Left lung (tissue), 10 donors: ENCODE measurements around the gene TMED9. TPM values are rescaled to one million over a fixed set of nuclear protein-coding genes. Genes with fewer than 3 reads are reported as not detected.
"Not testable (repeated sequence)": the region's sequence is repeated elsewhere in the genome, so short reads cannot be mapped to it uniquely, and the experiment has no call there.

ENCODE experiments used
- ATAC-seq: fragments of 200-7000 bp; cut with Tn5 transposase; one replicate; pipeline ENCODE4 v1.9.1; 2020; ENCODE audit warnings: moderate library complexity
- DNase-seq, 4 donors: peaks; one replicate each; pipeline ENCODE4 v3.0.0-alpha.2; 2013 to 2020
- H3K27ac ChIP-seq, 2 donors: fragments of 200-600 bp; sonication (generic) in 1 of 2; one replicate each; pipeline versions ENCODE4 v1.5.0 to v1.8.0; 2020 to 2021
- H3K27me3 ChIP-seq, 2 donors: fragments of 200-600 bp; sonication (generic) in 1 of 2; one replicate each; pipeline versions ENCODE4 v1.5.0 to v1.8.0; 2020 to 2021
- H3K36me3 ChIP-seq, 2 donors: fragments of 200-600 bp; sonication (generic) in 1 of 2; one replicate each; pipeline versions ENCODE4 v1.5.0 to v1.8.0; 2020 to 2021
- H3K4me1 ChIP-seq, 2 donors: fragments of 200-600 bp; one replicate each; pipeline ENCODE4 v1.8.0; 2021
- H3K4me3 ChIP-seq, 2 donors: fragments of 200-600 bp; sonication (generic) in 1 of 2; one replicate each; pipeline versions ENCODE4 v1.5.0 to v1.8.0; 2020 to 2021; ENCODE audit warnings: mild to moderate bottlenecking in 1 of 2
- H3K9me3 ChIP-seq, 2 donors: fragments of 200-600 bp; sonication (generic) in 1 of 2; one replicate each; pipeline versions ENCODE4 v1.5.0 to v1.8.0; 2020 to 2021
- intact Hi-C, 2 donors: fragments of 100-400 bp; cut with DNase I; formaldehyde crosslinking; loops; one replicate each; pipeline versions ENCODE4 v1.11.2 to v1.14.2; 2022
- polyA plus RNA-seq, 6 donors: library from polyadenylated mRNA; unstranded; fragments of 120-200 nt; gene quantifications; one replicate each; pipeline ENCODE4 v1.2.1, GENCODE V29; 2013; ENCODE audit not compliant: insufficient read length in 6 of 6
- total RNA-seq, 2 donors: library from RNA; stranded (reverse); fragmentation: NEBNext Ultra II Directional; extraction: Animal tissue kit (Norgen Biotek cat#: 25700); gene quantifications; one replicate each; pipeline ENCODE4 v1.2.1, GENCODE V29; 2021
- TF ChIP-seq, protein P1 (sequence below), 2 donors: fragments of 200-600 bp; sonication (generic) in 1 of 2; IDR thresholded peaks; one replicate each; pipeline versions ENCODE4 v1.5.0 to v1.8.0; 2021; ENCODE audit warnings: antibody characterized with exemption in 2 of 2
- donor health status: DM: no; HTN: yes; CAD: no.
- donor health status: DM: no; HTN: no; CAD: no.

TMED9 gene
- total and polyA plus RNA-seq, 8 donors, result 120 to 221 (median 137) TPM

DNA sequence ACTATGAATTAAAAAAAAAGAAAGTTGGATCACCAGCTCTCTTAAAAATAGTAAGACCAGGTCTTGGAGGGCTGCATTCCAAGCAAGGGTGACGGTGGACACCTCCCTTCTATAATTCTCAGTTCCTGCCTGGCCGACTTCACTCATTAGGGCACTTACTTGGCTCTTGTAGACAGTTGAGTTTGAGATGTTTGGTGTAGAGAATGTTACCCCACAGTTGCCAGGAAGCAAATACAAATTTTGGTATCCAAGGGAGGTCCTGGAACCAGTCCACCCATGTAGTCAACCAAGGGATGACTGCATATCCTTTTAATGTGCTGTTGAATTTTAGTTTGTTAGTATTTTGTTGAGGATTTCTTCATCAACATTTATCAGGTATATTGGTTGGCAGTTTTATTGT lies 28.6 kb downstream of the TMED9 start:
- Histone ChIP-seq H3K36me3 (peaks cover 0 to 66% of the 10 kb centered on the region in 2 donors), H3K4me1 (no peaks in the 10 kb centered on the region), H3K27ac (no peak overlapping the region), H3K9me3 (no peaks in the 10 kb centered on the region), H3K27me3 (no peaks in the 10 kb centered on the region), H3K4me3 (no peak overlapping the region)
- intact Hi-C loops, result no loop called here
- no peak for DNase-seq
- peak; percentile 57 for ATAC-seq
- TF ChIP-seq, protein P1, sequence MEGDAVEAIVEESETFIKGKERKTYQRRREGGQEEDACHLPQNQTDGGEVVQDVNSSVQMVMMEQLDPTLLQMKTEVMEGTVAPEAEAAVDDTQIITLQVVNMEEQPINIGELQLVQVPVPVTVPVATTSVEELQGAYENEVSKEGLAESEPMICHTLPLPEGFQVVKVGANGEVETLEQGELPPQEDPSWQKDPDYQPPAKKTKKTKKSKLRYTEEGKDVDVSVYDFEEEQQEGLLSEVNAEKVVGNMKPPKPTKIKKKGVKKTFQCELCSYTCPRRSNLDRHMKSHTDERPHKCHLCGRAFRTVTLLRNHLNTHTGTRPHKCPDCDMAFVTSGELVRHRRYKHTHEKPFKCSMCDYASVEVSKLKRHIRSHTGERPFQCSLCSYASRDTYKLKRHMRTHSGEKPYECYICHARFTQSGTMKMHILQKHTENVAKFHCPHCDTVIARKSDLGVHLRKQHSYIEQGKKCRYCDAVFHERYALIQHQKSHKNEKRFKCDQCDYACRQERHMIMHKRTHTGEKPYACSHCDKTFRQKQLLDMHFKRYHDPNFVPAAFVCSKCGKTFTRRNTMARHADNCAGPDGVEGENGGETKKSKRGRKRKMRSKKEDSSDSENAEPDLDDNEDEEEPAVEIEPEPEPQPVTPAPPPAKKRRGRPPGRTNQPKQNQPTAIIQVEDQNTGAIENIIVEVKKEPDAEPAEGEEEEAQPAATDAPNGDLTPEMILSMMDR (IDR thresholded peaks at IDR 0.05), result no peak

DNA sequence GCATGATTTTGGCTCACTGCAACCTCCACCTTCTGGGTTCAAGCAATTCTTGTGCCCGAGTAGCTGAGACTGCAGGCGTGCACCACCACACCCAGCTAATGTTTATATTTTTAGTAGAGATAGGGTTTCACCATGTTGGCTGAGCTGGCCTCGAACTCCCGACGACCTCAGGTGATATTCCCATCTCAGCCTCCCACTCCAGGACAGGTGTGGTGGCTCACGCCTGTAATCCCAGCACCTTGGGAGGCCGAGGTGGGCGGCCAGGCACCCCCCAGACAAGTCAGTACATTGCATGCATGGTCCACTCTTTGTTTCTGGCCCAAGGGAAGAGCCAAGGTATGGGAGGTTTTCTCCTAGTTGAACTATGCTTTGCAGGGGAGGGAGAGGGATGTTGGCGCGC lies 32.2 kb downstream of the TMED9 start:
- H3K27me3 ChIP-seq, H3K4me1 ChIP-seq, H3K9me3 ChIP-seq, intact Hi-C loops, DNase-seq, ATAC-seq, H3K4me3 ChIP-seq, H3K27ac ChIP-seq: not testable (repeated sequence)
- peaks cover 0 to 46% of the 10 kb centered on the region in 2 donors for H3K36me3 ChIP-seq

DNA sequence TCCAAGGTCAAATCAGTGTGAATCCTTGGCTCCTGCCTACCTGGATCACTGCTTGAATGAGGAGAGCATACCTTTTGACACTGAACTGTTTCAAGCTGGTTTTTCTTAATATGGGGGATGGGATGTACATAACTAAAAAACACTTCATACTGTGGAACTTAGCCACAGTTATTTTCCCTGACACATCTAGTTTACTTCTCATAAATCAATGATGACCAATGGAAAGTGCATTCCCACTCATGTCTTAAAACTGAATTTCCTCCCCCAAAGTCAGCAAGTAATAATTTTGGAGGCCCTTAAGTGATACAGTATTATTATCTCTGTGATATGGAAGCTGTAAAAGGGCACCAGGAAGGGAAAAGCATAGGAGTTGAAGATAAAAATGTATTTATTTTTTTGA lies 38.2 kb downstream of the TMED9 start:
- H3K4me1 ChIP-seq, H3K27me3 ChIP-seq, intact Hi-C loops, ATAC-seq, H3K9me3 ChIP-seq, DNase-seq, H3K4me3 ChIP-seq, H3K27ac ChIP-seq: not testable (repeated sequence)
- peaks cover 0 to 14% of the 10 kb centered on the region in 2 donors for H3K36me3 ChIP-seq

GRCh38 chr5:177634912-177635311 lies 42.9 kb downstream of the TMED9 start:
- H3K27ac ChIP-seq, H3K4me3 ChIP-seq, H3K36me3 ChIP-seq, H3K4me1 ChIP-seq, ATAC-seq, H3K27me3 ChIP-seq, DNase-seq, H3K9me3 ChIP-seq, intact Hi-C loops: not testable (repeated sequence)

DNA sequence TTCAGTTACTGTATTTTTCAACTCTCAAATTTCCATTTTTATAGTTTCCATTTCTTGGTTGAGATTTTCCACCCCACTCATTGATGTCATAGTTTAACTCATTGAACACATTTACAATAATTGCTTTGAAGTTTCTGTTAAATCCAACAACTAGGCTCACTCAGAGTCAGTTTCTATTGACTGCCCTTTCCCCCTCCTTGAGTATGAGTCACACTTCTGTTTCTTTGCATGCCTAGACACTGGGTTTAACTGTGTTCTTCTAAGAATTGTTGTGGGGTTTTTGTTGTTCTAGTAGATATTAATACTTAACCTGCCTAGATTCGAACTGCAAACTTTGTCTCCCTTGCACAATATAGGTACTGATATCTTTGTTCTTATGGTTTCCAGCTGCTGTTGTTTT lies 53.5 kb downstream of the TMED9 start:
- intact Hi-C loops, DNase-seq, ATAC-seq, H3K9me3 ChIP-seq, H3K36me3 ChIP-seq, H3K27ac ChIP-seq, H3K4me3 ChIP-seq, H3K4me1 ChIP-seq, H3K27me3 ChIP-seq: not testable (repeated sequence)

Other genes with a start within 250 kb of the TMED9 start
- gene LMAN2, start 240.5 kb upstream of the TMED9 start, total RNA-seq, result 100 to 1,000 TPM; 133 to 155 TPM
- gene LMAN2, start 240.5 kb upstream of the TMED9 start, polyA plus RNA-seq, result 100 to 1,000 TPM; 101 to 118 (median 106) TPM
- gene RGS14, start 234.3 kb upstream of the TMED9 start, total RNA-seq, result 10 to 100 TPM; 14.2 to 28.2 TPM
- 1 to 10 TPM; 4.0 to 8.5 (median 6.4) TPM for gene RGS14, start 234.3 kb upstream of the TMED9 start, polyA plus RNA-seq
- gene SLC34A1, start 207.8 kb upstream of the TMED9 start, total RNA-seq, result not detected
- 1 to 10 TPM in 1 of 6 donors, under 1 TPM in 4, not detected in 1; 0.18 to 1.7 (median 0.36) TPM for gene SLC34A1, start 207.8 kb upstream of the TMED9 start, polyA plus RNA-seq
- not detected for gene PFN3, start 191.5 kb upstream of the TMED9 start, total RNA-seq
- gene PFN3, start 191.5 kb upstream of the TMED9 start, polyA plus RNA-seq, result not detected
- 1 to 10 TPM in 1 of 2 donors, under 1 TPM in 1; 0.63 to 1.1 TPM for gene F12, start 182.6 kb upstream of the TMED9 start, total RNA-seq
- under 1 TPM in 5 of 6 donors, not detected in 1; 0.20 to 0.37 (median 0.31) TPM for gene F12, start 182.6 kb upstream of the TMED9 start, polyA plus RNA-seq
- gene GRK6, start 165.5 kb upstream of the TMED9 start, total RNA-seq, result 10 to 100 TPM; 32.3 to 57.1 TPM
- 10 to 100 TPM; 15.7 to 26.0 (median 23.6) TPM for gene GRK6, start 165.5 kb upstream of the TMED9 start, polyA plus RNA-seq
- 1 to 10 TPM; 2.7 to 4.1 TPM for gene PRR7, start 145.4 kb upstream of the TMED9 start, total RNA-seq
- 1 to 10 TPM in 2 of 6 donors, under 1 TPM in 4; 0.30 to 1.5 (median 0.76) TPM for gene PRR7, start 145.4 kb upstream of the TMED9 start, polyA plus RNA-seq
- 10 to 100 TPM; 43.2 to 83.1 TPM for gene DBN1, start 118.6 kb upstream of the TMED9 start, total RNA-seq
- gene DBN1, start 118.6 kb upstream of the TMED9 start, polyA plus RNA-seq, result 100 to 1,000 TPM; 134 to 207 (median 165) TPM
- gene PDLIM7, start 94.6 kb upstream of the TMED9 start, total RNA-seq, result 100 to 1,000 TPM; 107 to 141 TPM
- 100 to 1,000 TPM in 1 of 6 donors, 10 to 100 TPM in 5; 60.9 to 115 (median 82.3) TPM for gene PDLIM7, start 94.6 kb upstream of the TMED9 start, polyA plus RNA-seq
- gene DOK3, start 82.4 kb upstream of the TMED9 start, total RNA-seq, result 10 to 100 TPM; 18.2 to 90.5 TPM
- 1 to 10 TPM; 5.8 to 7.4 (median 6.7) TPM for gene DOK3, start 82.4 kb upstream of the TMED9 start, polyA plus RNA-seq
- gene DDX41, start 75.2 kb upstream of the TMED9 start, total RNA-seq, result 10 to 100 TPM; 65.9 to 86.7 TPM
- 10 to 100 TPM; 77.1 to 90.2 (median 81.9) TPM for gene DDX41, start 75.2 kb upstream of the TMED9 start, polyA plus RNA-seq
- gene FAM193B, start 37.6 kb upstream of the TMED9 start, total RNA-seq, result 10 to 100 TPM; 64.3 to 73.9 TPM
- gene FAM193B, start 37.6 kb upstream of the TMED9 start, polyA plus RNA-seq, result 100 to 1,000 TPM in 3 of 6 donors, 10 to 100 TPM in 3; 82.5 to 112 (median 101) TPM
- 10 to 100 TPM; 23.8 to 26.6 TPM for gene B4GALT7, start 7.9 kb downstream of the TMED9 start, total RNA-seq
- gene B4GALT7, start 7.9 kb downstream of the TMED9 start, polyA plus RNA-seq, result 10 to 100 TPM; 19.8 to 27.4 (median 22.0) TPM
- gene FAM153A, start 190.7 kb downstream of the TMED9 start, total RNA-seq, result 1 to 10 TPM; 1.1 to 3.7 TPM
- gene FAM153A, start 190.7 kb downstream of the TMED9 start, polyA plus RNA-seq, result under 1 TPM in 5 of 6 donors, not detected in 1; 0.25 to 0.59 (median 0.35) TPM